GM12878 (cell line): ENCODE measurements around the gene ZNF814. TPM values are rescaled to one million over a fixed set of nuclear protein-coding genes. Genes with fewer than 3 reads are reported as not detected.

Experiments
- ATAC-seq: fragments of 200-7000 bp; cut with Tn5 transposase; 3 replicates; pipeline ENCODE4 v1.9.1; 2020; ENCODE audit warnings: mild to moderate bottlenecking, moderate library complexity
- BruUV-seq: library from RNA; stranded (reverse); fragments of 400-500 nt; replicated peaks from 2 replicates; lab custom pipeline; 2021; lab: Mats Ljungman, UMichigan
- CTCF ChIA-PET: fragments of 300-600 bp; sonication (Branson Sonifier 250); formaldehyde crosslinking; extraction: SDS; loops from one replicate; lab custom pipeline; 2021; ENCODE audit warnings: inconsistent platforms; lab: Yijun Ruan, JAX
- POLR2A ChIA-PET: fragments of 350-600 bp; formaldehyde crosslinking; extraction: SDS; loops from one replicate; lab custom pipeline; 2021; ENCODE audit warnings: inconsistent platforms; lab: Charles Lee
- RAD21 ChIA-PET: fragments of 300-600 bp; sonication (Branson Sonifier 250); formaldehyde crosslinking; loops from one replicate; lab custom pipeline; 2023; ENCODE audit warnings: antibody characterized with exemption; ENCODE audit not compliant: unreplicated experiment; lab: Charles Lee
- SMC1A ChIA-PET: fragments of 300-600 bp; sonication (Branson Sonifier 250); formaldehyde crosslinking; loops from one replicate; lab custom pipeline; 2023; ENCODE audit not compliant: unreplicated experiment, uncharacterized antibody; lab: Charles Lee
- DNase-seq: peaks from one replicate; pipeline ENCODE4 v3.0.0-alpha.2; 2011; ENCODE audit warnings: low read depth, low spot score
- FAIRE-seq: peaks from 3 replicates; lab custom pipeline; 2011; peaks lifted over from hg19 to GRCh38; lab: Jason Lieb, UNC
- H2AFZ ChIP-seq: 2 replicates; pipeline ENCODE4 v1.6.0; 2011; ENCODE audit warnings: low read depth, low read length, control low read depth; ENCODE audit not compliant: control insufficient read depth
- H3K27ac ChIP-seq: 2 replicates; pipeline ENCODE4 v1.5.1; 2011; ENCODE audit warnings: control low read depth; ENCODE audit not compliant: control insufficient read depth, insufficient read depth
- H3K27me3 ChIP-seq, 2 experiments: replicated peaks in 1 of 2; 2 replicates each; pipeline versions ENCODE4 v1.6.0 to v1.6.1; 2011; ENCODE audit warnings: low read length in 1 of 2; ENCODE audit not compliant: control insufficient read depth in 2 of 2, insufficient read depth in 2 of 2
- H3K36me3 ChIP-seq, 2 experiments: 2 replicates each; pipeline ENCODE4 v1.5.1; 2011; ENCODE audit warnings: low read length in 1 of 2; ENCODE audit not compliant: control insufficient read depth in 2 of 2, insufficient read depth in 2 of 2
- H3K4me1 ChIP-seq: 2 replicates; pipeline ENCODE4 v1.6.1; 2011; ENCODE audit warnings: mild to moderate bottlenecking, low read length, moderate library complexity, mixed read lengths; ENCODE audit not compliant: control insufficient read depth, insufficient read depth
- H3K4me2 ChIP-seq: 2 replicates; pipeline ENCODE4 v1.6.0; 2011; ENCODE audit warnings: control low read depth; ENCODE audit not compliant: control insufficient read depth, insufficient read depth
- H3K4me3 ChIP-seq: fragments of 200-600 bp; sonication (generic); 2 replicates; pipeline ENCODE4 v1.5.1; 2016
- H3K79me2 ChIP-seq: 2 replicates; pipeline ENCODE4 v1.6.0; 2011; ENCODE audit warnings: low read length; ENCODE audit not compliant: control insufficient read depth, insufficient read depth
- H3K9ac ChIP-seq: 2 replicates; pipeline ENCODE4 v1.8.0; 2011; ENCODE audit warnings: low read length, control low read depth, mixed read lengths; ENCODE audit not compliant: control insufficient read depth, insufficient read depth
- H3K9me3 ChIP-seq: replicated peaks from 3 replicates; pipeline ENCODE4 v1.5.1; 2011; ENCODE audit warnings: mild to moderate bottlenecking, low read length; ENCODE audit not compliant: control insufficient read depth, insufficient read depth
- H4K20me1 ChIP-seq: 2 replicates; pipeline ENCODE4 v1.6.0; 2011; ENCODE audit not compliant: control insufficient read depth, insufficient read depth
- ATF7 ChIP-seq: fragments of 450-650 bp; IDR thresholded peaks from 2 replicates; pipeline ENCODE4 v1.6.1; 2016; ENCODE audit warnings: low read depth, mild to moderate bottlenecking
- BCL11A ChIP-seq: IDR thresholded peaks from 2 replicates; pipeline ENCODE4 v1.6.1; 2011; ENCODE audit warnings: low read depth, low read length
- FOXM1 ChIP-seq: IDR thresholded peaks from 2 replicates; pipeline ENCODE4 v1.6.1; 2012; ENCODE audit warnings: low read depth, mild to moderate bottlenecking, inconsistent platforms, low read length, moderate library complexity
- IRF4 ChIP-seq: IDR thresholded peaks from 2 replicates; pipeline ENCODE4 v1.6.1; 2011; ENCODE audit warnings: low read depth, low read length
- MYB ChIP-seq: fragments of 150-350 bp; IDR thresholded peaks from 2 replicates; pipeline ENCODE4 v1.6.1; 2014; ENCODE audit warnings: mild to moderate bottlenecking, low read depth, low read length, borderline replicate concordance
- NFYA ChIP-seq: IDR thresholded peaks from 2 replicates; pipeline ENCODE4 v1.6.1; 2011; ENCODE audit warnings: low read depth, mild to moderate bottlenecking, low read length, improper control_type of control experiment, borderline replicate concordance
- POU2F2 ChIP-seq: IDR thresholded peaks from 3 replicates; pipeline ENCODE4 v1.6.1; 2011; ENCODE audit warnings: low read depth, mild to moderate bottlenecking, low read length, borderline replicate concordance
- RELA ChIP-seq: fragments of 450-650 bp; IDR thresholded peaks from 2 replicates; pipeline ENCODE4 v1.8.0; 2014; ENCODE audit warnings: borderline replicate concordance; ENCODE audit not compliant: partially characterized antibody
- SMC3 ChIP-seq: IDR thresholded peaks from 2 replicates; pipeline ENCODE4 v1.6.1; 2011; ENCODE audit warnings: low read length, improper control_type of control experiment, borderline replicate concordance
- SP1 ChIP-seq: IDR thresholded peaks from one replicate; pipeline ENCODE4 v1.6.1; 2011; ENCODE audit warnings: low read depth, low read length
- TARDBP ChIP-seq: IDR thresholded peaks from 2 replicates; pipeline ENCODE4 v1.6.1; 2016; ENCODE audit warnings: borderline replicate concordance
- WGBS: methylation state at CpG from one replicate; pipeline ENCODE4 v1.1.6; 2016; ENCODE audit warnings: low lambda C conversion rate; ENCODE audit not compliant: insufficient replicate concordance, insufficient coverage; ENCODE audit errors: missing lambda C conversion rate; 5-methylcytosine and 5-hydroxymethylcytosine counted together
- in situ Hi-C: fragments of 300-500 bp; cut with MboI; formaldehyde crosslinking; loops from 9 replicates; pipeline ENCODE4 v1.14.3; 2018; ENCODE audit warnings: mixed read lengths
- intact Hi-C: fragments of 100-400 bp; cut with micrococcal nuclease; formaldehyde crosslinking; loops from one replicate; pipeline ENCODE4 v1.14.2; 2022; ENCODE audit not compliant: unreplicated experiment
- polyA plus RNA-seq, 11 experiments: library from polyadenylated mRNA; depleted of rRNA in 4 of 11; unstranded in 6 of 11; stranded (reverse) in 5 of 11; fragments of >200 nt; fragmentation: Nextera tagmentation in 4 of 11; fragmentation: Illumina TruSeq in 1 of 11; extraction: Ambion mirVana in 4 of 11; extraction: Trizol in 1 of 11; gene quantifications; 1 replicate in 1 of 11; 2 replicates in 10 of 11; pipeline versions ENCODE4 v1.2.1 to v1.2.3, GENCODE V29; 2011 to 2016; ENCODE audit warnings: inconsistent platforms in 2 of 11, missing spikeins in 2 of 11, low read depth in 1 of 11
- total RNA-seq, 4 experiments: library from RNA; depleted of rRNA in 3 of 4; stranded (reverse); fragments of >200 nt in 3 of 4; fragmentation: Illumina TruSeq in 1 of 4; extraction: Trizol in 1 of 4; gene quantifications; 2 replicates each; pipeline versions ENCODE4 v1.2.1 to v1.2.3, GENCODE V29; 2013 to 2021
- TF ChIP-seq, protein P1 (sequence below): IDR thresholded peaks from 2 replicates; pipeline ENCODE4 v1.6.1; 2011; ENCODE audit warnings: low read depth, low read length, improper control_type of control experiment, borderline replicate concordance
- TF ChIP-seq, protein P2 (sequence below): fragments of 450-650 bp; IDR thresholded peaks from 2 replicates; pipeline ENCODE4 v1.6.1; 2017; ENCODE audit warnings: mild to moderate bottlenecking, moderate library complexity

ZNF814 gene
- total and polyA plus RNA-seq, 10 of the 15 experiments (the other 5 are each of a cell fraction or from before 2014, with no cell fraction given): 10.9 to 31.0 (median 21.6) TPM

DNA sequence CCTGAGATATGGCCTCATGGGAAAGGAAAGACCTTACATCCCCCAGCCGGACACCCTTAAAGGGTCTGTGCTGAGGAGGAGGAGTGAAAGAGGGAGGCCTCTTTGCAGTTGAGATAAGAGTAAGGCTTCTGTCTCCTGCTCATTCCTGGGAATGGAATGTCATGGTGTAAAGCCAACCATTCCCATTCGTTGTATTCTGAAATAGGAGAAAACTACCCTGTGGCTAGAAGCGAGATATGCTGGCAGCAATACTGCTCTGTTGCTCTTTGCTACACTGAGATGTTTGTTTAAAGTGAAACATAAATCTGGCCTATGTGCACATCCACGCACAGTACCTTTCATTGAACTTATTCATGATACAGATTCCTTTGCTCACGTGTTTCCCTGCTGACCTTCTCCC lies 59.5 kb downstream of the ZNF814 start:
- Histone ChIP-seq H3K9ac (no peak overlapping the region), H3K79me2 (peaks cover 18% of the 10 kb centered on the region), H2AFZ (no peak overlapping the region), H3K36me3 (peaks cover 0 to 12% of the 10 kb centered on the region in 2 experiments; a peak in 3 of 4 replicates), H4K20me1 (no peaks in the 10 kb centered on the region), H3K4me3 (no peak overlapping the region), H3K4me2 (no peak overlapping the region), H3K9me3 (peaks cover 1% of the 10 kb centered on the region; the same call in 1 of the 3 replicates), H3K27me3 (no peaks in the 10 kb centered on the region), H3K4me1 (no peaks in the 10 kb centered on the region), H3K27ac (no peak overlapping the region)
- intact Hi-C loops (no loop called here), in situ Hi-C loops (no loop called here)
- ChIA-PET POLR2A (no interaction called here), RAD21 (no interaction called here), CTCF (no interaction called here), SMC1A (interaction anchor here (1.7 kb wide), 1 partner anchor 91 kb away, joined by 5 read pairs; no protein-coding TSS in a partner anchor)
- DNase-seq (no peak), FAIRE-seq (no peak), ATAC-seq (no peak)
- WGBS: 97% methylated on average over 5 of the region's 5 CpGs
- no TSS peak for BruUV-seq
- TF ChIP-seq BCL11A (no peak), IRF4 (no peak)

DNA sequence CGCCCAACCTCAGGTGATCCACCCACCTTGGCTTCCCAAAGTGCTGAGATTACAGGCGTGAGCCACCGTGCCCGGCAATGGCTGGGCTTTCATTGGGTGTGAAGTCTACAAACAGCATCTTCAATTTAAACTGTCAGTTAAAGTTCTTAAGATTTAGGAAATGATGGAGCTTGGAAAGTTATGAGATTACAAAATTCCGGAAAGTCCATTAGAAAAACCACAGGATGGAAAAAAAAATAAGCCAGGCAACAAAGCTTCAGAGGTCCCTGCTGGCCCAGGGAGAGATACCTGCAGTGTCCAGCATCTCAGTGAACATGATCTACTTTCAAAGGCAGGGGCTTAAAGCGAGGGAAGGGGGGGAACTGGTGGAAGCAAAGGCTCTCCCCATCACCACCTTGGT lies 63.3 kb downstream of the ZNF814 start:
- Histone ChIP-seq H2AFZ (no peak overlapping the region), H3K36me3 (peaks cover 0 to 20% of the 10 kb centered on the region in 2 experiments; a peak in 3 of 4 replicates), H3K4me1 (peaks cover 4% of the 10 kb centered on the region; the same call in 1 of the 2 replicates), H3K9me3 (peaks cover 1% of the 10 kb centered on the region; the same call in 1 of the 3 replicates), H3K4me2 (no peak overlapping the region), H3K27ac (no peak overlapping the region), H4K20me1 (no peaks in the 10 kb centered on the region), H3K4me3 (no peak overlapping the region), H3K9ac (no peak overlapping the region), H3K79me2 (peaks cover 40% of the 10 kb centered on the region), H3K27me3 (no peaks in the 10 kb centered on the region)
- DNase-seq (no peak), FAIRE-seq (no peak), ATAC-seq (no peak)
- ChIA-PET POLR2A (interaction anchor here (0.5 kb wide), 1 partner anchor 669 kb away, joined by 5 read pairs; no protein-coding TSS in a partner anchor), SMC1A (no interaction called here), CTCF (interaction anchor here (1.5 kb wide), 1 partner anchor 26 kb away, joined by 4 read pairs; no protein-coding TSS in a partner anchor), RAD21 (no interaction called here)
- in situ Hi-C loops: no loop called here
- no TSS peak for BruUV-seq
- intact Hi-C loops: no loop called here
- 100% methylated on average over 6 of the region's 6 CpGs for WGBS
- TF ChIP-seq, protein P1, sequence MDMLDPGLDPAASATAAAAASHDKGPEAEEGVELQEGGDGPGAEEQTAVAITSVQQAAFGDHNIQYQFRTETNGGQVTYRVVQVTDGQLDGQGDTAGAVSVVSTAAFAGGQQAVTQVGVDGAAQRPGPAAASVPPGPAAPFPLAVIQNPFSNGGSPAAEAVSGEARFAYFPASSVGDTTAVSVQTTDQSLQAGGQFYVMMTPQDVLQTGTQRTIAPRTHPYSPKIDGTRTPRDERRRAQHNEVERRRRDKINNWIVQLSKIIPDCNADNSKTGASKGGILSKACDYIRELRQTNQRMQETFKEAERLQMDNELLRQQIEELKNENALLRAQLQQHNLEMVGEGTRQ: no peak
- no peak for TF ChIP-seq ATF7
- TF ChIP-seq, protein P2, sequence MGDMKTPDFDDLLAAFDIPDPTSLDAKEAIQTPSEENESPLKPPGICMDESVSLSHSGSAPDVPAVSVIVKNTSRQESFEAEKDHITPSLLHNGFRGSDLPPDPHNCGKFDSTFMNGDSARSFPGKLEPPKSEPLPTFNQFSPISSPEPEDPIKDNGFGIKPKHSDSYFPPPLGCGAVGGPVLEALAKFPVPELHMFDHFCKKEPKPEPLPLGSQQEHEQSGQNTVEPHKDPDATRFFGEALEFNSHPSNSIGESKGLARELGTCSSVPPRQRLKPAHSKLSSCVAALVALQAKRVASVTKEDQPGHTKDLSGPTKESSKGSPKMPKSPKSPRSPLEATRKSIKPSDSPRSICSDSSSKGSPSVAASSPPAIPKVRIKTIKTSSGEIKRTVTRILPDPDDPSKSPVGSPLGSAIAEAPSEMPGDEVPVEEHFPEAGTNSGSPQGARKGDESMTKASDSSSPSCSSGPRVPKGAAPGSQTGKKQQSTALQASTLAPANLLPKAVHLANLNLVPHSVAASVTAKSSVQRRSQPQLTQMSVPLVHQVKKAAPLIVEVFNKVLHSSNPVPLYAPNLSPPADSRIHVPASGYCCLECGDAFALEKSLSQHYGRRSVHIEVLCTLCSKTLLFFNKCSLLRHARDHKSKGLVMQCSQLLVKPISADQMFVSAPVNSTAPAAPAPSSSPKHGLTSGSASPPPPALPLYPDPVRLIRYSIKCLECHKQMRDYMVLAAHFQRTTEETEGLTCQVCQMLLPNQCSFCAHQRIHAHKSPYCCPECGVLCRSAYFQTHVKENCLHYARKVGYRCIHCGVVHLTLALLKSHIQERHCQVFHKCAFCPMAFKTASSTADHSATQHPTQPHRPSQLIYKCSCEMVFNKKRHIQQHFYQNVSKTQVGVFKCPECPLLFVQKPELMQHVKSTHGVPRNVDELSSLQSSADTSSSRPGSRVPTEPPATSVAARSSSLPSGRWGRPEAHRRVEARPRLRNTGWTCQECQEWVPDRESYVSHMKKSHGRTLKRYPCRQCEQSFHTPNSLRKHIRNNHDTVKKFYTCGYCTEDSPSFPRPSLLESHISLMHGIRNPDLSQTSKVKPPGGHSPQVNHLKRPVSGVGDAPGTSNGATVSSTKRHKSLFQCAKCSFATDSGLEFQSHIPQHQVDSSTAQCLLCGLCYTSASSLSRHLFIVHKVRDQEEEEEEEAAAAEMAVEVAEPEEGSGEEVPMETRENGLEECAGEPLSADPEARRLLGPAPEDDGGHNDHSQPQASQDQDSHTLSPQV: no peak
- TF ChIP-seq NFYA: no peak
- TF ChIP-seq POU2F2: no peak
- no peak for TF ChIP-seq SP1
- TF ChIP-seq MYB: no peak
- no peak for TF ChIP-seq RELA
- no peak for TF ChIP-seq FOXM1
- TF ChIP-seq TARDBP: no peak
- no peak for TF ChIP-seq SMC3
